Central memory CD4-positive, alpha-beta T cell (primary cell): Measurements from ENCODE around the gene MOK.
A peak's percentile ranks its signal among the peaks of the same experiment; 100 is the strongest.
"Not testable (repeated sequence)": the region's sequence is repeated elsewhere in the genome, so short reads cannot be mapped to it uniquely, and the experiment has no call there.

Experiments
- DNase-seq: peaks from one replicate; pipeline ENCODE4 v3.0.0; 2022

The MOK gene

GRCh38 chr14:102321456-102322422 is 16.8 kb upstream of the MOK start:
- DNase-seq: no peak

GRCh38 chr14:102320671-102321455 is 15.9 kb upstream of the MOK start:
- DNase-seq: no peak

GRCh38 chr14:102320033-102320660 is 15.2 kb upstream of the MOK start:
- peak; percentile 44 for DNase-seq

- peak; percentile 91 for DNase-seq
These were observed 14.5 kb upstream of the MOK start, which contains the start of gene ZNF839 for GRCh38 chr14:102319351-102320032. Gene ZNF839 (plus strand): TSS chr14:102319746. CDS start chr14:102319766, 20 bp downstream.

GRCh38 chr14:102318781-102319276 is 13.9 kb upstream of the MOK start:
- no peak for DNase-seq

GRCh38 chr14:102317564-102318248 is 12.7 kb upstream of the MOK start:
- DNase-seq: peak; percentile 13

GRCh38 chr14:102316743-102317563 is 12.0 kb upstream of the MOK start:
- peak; percentile 94 for DNase-seq

GRCh38 chr14:102316338-102316742 is 11.4 kb upstream of the MOK start:
- no peak for DNase-seq

- no peak for DNase-seq
These were observed 10.2 kb upstream of the MOK start for GRCh38 chr14:102315121-102315520.

- peak; percentile 74 for DNase-seq
These were observed 9.5 kb upstream of the MOK start for GRCh38 chr14:102314242-102315011.

GRCh38 chr14:102303664-102304063 is 1.3 kb downstream of the MOK start:
- DNase-seq: no peak

- DNase-seq: not testable (repeated sequence)
These were observed 6.5 kb downstream of the MOK start for GRCh38 chr14:102298303-102299070.

- DNase-seq: no peak
These were observed 7.4 kb downstream of the MOK start for GRCh38 chr14:102297436-102298170.

- DNase-seq: no peak
These were observed 9.7 kb downstream of the MOK start for GRCh38 chr14:102295270-102295669.

GRCh38 chr14:102293781-102294180 is 11.2 kb downstream of the MOK start:
- no peak for DNase-seq

GRCh38 chr14:102292441-102292840 is 12.5 kb downstream of the MOK start:
- no peak for DNase-seq

GRCh38 chr14:102288139-102288538 is 16.8 kb downstream of the MOK start:
- no peak for DNase-seq

- no peak for DNase-seq
These were observed 19.9 kb downstream of the MOK start for GRCh38 chr14:102285106-102285505.
